DND-41 (cell line): ENCODE measurements around the gene ZNF669.

Experiments used
- ATAC-seq: fragments of 200-7000 bp; cut with Tn5 transposase; 3 replicates; pipeline ENCODE4 v1.9.1; 2021; ENCODE audit warnings: low read depth; ENCODE audit not compliant: insufficient read depth
- DNase-seq: peaks from one replicate; pipeline ENCODE4 v3.0.0-alpha.2; 2020
- H2AFZ ChIP-seq: 2 replicates; pipeline ENCODE4 v1.6.0; 2012; ENCODE audit warnings: low read depth, low read length
- H3K27ac ChIP-seq: 2 replicates; pipeline ENCODE4 v1.5.1; 2012; ENCODE audit warnings: low read length, inconsistent platforms
- H3K27me3 ChIP-seq: fragments of 200-600 bp; sonication (generic); 2 replicates; pipeline ENCODE4 v1.6.0; 2012; ENCODE audit warnings: low read length, mild to moderate bottlenecking, inconsistent platforms; ENCODE audit not compliant: insufficient read depth, poor library complexity
- H3K36me3 ChIP-seq: 2 replicates; pipeline ENCODE4 v1.5.1; 2012; ENCODE audit warnings: low read length, inconsistent platforms; ENCODE audit not compliant: insufficient read depth
- H3K4me1 ChIP-seq: 2 replicates; pipeline ENCODE4 v1.5.1; 2012; ENCODE audit warnings: mild to moderate bottlenecking, low read length; ENCODE audit not compliant: insufficient read depth
- H3K4me2 ChIP-seq: 2 replicates; pipeline ENCODE4 v1.6.0; 2012; ENCODE audit warnings: mild to moderate bottlenecking, moderate library complexity, low read length, inconsistent platforms; ENCODE audit not compliant: insufficient read depth
- H3K4me3 ChIP-seq, 2 experiments: fragments of 200-600 bp in 1 of 2; shearing (Covaris generic) in 1 of 2; 2 replicates each; pipeline ENCODE4 v1.5.1; 2012 to 2016; ENCODE audit warnings: inconsistent platforms in 2 of 2, low read length in 2 of 2, mild to moderate bottlenecking in 2 of 2, low read depth in 1 of 2, moderate library complexity in 1 of 2
- H3K79me2 ChIP-seq: 2 replicates; pipeline ENCODE4 v1.6.0; 2012; ENCODE audit warnings: low read length, inconsistent platforms; ENCODE audit not compliant: insufficient read depth
- H3K9ac ChIP-seq: 2 replicates; pipeline ENCODE4 v1.6.0; 2012; ENCODE audit warnings: low read depth, mild to moderate bottlenecking, inconsistent platforms, low read length, moderate library complexity
- H3K9me3 ChIP-seq: 2 replicates; pipeline ENCODE4 v1.5.1; 2012; ENCODE audit warnings: low read length, moderate library complexity, mild to moderate bottlenecking, inconsistent platforms; ENCODE audit not compliant: insufficient read depth, severe bottlenecking
- H4K20me1 ChIP-seq: 2 replicates; pipeline ENCODE4 v1.6.0; 2012; ENCODE audit warnings: low read length; ENCODE audit not compliant: insufficient read depth
- EZH2 ChIP-seq: IDR thresholded peaks from 3 replicates; pipeline ENCODE4 v1.6.1; 2012; ENCODE audit warnings: borderline replicate concordance, low read depth, mild to moderate bottlenecking, moderate library complexity, low read length, inconsistent platforms; ENCODE audit not compliant: severe bottlenecking
- TF ChIP-seq, protein P1 (sequence below): IDR thresholded peaks from 2 replicates; pipeline ENCODE4 v1.5.1; 2012; ENCODE audit warnings: borderline replicate concordance, low read length, moderate library complexity, mild to moderate bottlenecking; ENCODE audit not compliant: poor library complexity, severe bottlenecking; ENCODE audit errors: extremely low read depth

ZNF669 gene

DNA sequence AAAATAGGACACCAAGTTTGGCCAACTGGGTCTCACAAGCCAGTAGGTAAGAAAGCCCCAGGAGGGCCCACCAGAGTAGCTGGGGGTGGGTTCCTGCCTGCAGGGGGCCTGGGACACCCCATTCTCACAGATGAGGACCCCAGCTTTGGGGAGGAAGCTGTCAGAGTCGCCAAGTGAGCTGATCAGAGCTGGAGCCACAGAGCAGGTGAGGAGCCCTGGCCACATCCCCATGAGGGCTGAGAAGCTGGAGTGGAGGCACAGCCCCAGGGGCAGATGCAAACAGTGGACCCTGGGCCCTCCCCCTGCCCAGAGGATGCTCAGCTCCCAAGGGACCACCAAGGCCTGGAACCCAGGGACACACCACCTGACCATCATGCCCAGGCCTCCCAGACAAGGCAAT, 16.9 kb downstream of the ZNF669 start:
- H3K27me3 ChIP-seq: no peaks in the 10 kb centered on the region
- DNase-seq: no peak
- H3K4me1 ChIP-seq: no peaks in the 10 kb centered on the region
- H2AFZ ChIP-seq: no peak overlapping the region
- no peak overlapping the region for H3K4me2 ChIP-seq
- no peak for TF ChIP-seq EZH2
- TF ChIP-seq, protein P1, sequence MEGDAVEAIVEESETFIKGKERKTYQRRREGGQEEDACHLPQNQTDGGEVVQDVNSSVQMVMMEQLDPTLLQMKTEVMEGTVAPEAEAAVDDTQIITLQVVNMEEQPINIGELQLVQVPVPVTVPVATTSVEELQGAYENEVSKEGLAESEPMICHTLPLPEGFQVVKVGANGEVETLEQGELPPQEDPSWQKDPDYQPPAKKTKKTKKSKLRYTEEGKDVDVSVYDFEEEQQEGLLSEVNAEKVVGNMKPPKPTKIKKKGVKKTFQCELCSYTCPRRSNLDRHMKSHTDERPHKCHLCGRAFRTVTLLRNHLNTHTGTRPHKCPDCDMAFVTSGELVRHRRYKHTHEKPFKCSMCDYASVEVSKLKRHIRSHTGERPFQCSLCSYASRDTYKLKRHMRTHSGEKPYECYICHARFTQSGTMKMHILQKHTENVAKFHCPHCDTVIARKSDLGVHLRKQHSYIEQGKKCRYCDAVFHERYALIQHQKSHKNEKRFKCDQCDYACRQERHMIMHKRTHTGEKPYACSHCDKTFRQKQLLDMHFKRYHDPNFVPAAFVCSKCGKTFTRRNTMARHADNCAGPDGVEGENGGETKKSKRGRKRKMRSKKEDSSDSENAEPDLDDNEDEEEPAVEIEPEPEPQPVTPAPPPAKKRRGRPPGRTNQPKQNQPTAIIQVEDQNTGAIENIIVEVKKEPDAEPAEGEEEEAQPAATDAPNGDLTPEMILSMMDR: no peak
- H3K27ac ChIP-seq: no peak overlapping the region
- H4K20me1 ChIP-seq: no peaks in the 10 kb centered on the region
- H3K36me3 ChIP-seq: no peaks in the 10 kb centered on the region
- no peaks in the 10 kb centered on the region for H3K79me2 ChIP-seq
- H3K4me3 ChIP-seq: no peak overlapping the region
- H3K9me3 ChIP-seq: no peaks in the 10 kb centered on the region
- no peak overlapping the region for H3K9ac ChIP-seq
- ATAC-seq: no peak

DNA sequence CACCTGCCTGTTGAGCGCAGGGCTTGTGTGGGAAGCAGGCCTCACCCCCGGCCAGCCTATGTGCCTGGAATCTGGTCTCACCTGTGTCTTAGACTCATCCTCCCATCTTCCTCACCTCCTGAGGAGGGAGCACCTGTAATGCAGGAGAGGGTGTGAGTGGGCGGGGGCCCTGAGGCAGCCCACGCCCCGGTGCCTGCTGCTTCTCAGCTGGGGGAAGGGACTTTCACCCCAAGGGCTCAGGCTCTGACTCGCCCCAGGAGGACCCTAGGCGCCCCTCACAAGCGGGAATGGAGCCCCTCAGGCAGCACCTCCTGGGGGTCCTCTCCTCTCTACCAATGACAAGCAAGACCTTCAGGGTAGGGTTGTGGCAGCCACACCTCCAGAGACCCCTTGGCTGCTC, 18.8 kb downstream of the ZNF669 start:
- H3K9ac ChIP-seq: no peak overlapping the region
- H4K20me1 ChIP-seq: no peaks in the 10 kb centered on the region
- no peak overlapping the region for H2AFZ ChIP-seq
- H3K4me2 ChIP-seq: no peak overlapping the region
- no peak for DNase-seq
- no peak overlapping the region for H3K4me3 ChIP-seq
- H3K27ac ChIP-seq: no peak overlapping the region
- H3K36me3 ChIP-seq: no peaks in the 10 kb centered on the region
- H3K79me2 ChIP-seq: no peaks in the 10 kb centered on the region
- no peaks in the 10 kb centered on the region for H3K27me3 ChIP-seq
- H3K9me3 ChIP-seq: no peaks in the 10 kb centered on the region
- no peak for ATAC-seq
- H3K4me1 ChIP-seq: no peaks in the 10 kb centered on the region
- no peak for TF ChIP-seq EZH2
- TF ChIP-seq, protein P1: no peak

DNA sequence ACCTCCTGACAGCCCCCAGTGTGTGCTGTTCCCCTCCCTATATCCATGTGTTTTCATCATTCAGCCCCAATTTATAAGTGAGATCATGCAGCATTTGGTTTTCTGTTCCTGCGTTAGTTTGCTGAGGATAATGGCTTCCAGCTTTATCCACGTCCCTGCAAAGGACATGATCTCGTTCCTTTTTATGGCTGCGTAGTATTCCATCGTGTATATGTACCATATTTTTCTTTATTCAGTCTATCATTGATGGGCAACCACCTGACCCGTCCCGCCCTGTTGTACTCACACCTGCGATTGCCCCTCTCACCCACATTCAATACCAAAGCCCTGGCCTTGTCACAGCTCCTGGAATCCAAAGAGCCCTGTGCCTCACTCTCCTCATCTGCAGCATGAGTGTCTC, 19.4 kb downstream of the ZNF669 start:
- DNase-seq: no peak
- TF ChIP-seq, protein P1: no peak
- no peak for TF ChIP-seq EZH2
- Histone ChIP-seq H3K4me1 (no peaks in the 10 kb centered on the region), H3K27me3 (no peaks in the 10 kb centered on the region), H3K9ac (no peak overlapping the region), H3K79me2 (no peaks in the 10 kb centered on the region), H3K4me2 (no peak overlapping the region), H3K27ac (no peak overlapping the region), H3K9me3 (no peaks in the 10 kb centered on the region), H4K20me1 (no peaks in the 10 kb centered on the region), H2AFZ (no peak overlapping the region), H3K4me3 (no peak overlapping the region), H3K36me3 (no peaks in the 10 kb centered on the region)
- no peak for ATAC-seq
